Measurements from ENCODE around the gene LGMN. TPM values are rescaled to one million over a fixed set of nuclear protein-coding genes. Genes with fewer than 3 reads are reported as not detected.

The LGMN gene
- total and polyA plus RNA-seq, 9 of the 15 experiments (the other 6 are each of a cell fraction or from before 2014, with no cell fraction given): 0.05 to 1.4 (median 0.43) TPM; not detected in 2

DNA sequence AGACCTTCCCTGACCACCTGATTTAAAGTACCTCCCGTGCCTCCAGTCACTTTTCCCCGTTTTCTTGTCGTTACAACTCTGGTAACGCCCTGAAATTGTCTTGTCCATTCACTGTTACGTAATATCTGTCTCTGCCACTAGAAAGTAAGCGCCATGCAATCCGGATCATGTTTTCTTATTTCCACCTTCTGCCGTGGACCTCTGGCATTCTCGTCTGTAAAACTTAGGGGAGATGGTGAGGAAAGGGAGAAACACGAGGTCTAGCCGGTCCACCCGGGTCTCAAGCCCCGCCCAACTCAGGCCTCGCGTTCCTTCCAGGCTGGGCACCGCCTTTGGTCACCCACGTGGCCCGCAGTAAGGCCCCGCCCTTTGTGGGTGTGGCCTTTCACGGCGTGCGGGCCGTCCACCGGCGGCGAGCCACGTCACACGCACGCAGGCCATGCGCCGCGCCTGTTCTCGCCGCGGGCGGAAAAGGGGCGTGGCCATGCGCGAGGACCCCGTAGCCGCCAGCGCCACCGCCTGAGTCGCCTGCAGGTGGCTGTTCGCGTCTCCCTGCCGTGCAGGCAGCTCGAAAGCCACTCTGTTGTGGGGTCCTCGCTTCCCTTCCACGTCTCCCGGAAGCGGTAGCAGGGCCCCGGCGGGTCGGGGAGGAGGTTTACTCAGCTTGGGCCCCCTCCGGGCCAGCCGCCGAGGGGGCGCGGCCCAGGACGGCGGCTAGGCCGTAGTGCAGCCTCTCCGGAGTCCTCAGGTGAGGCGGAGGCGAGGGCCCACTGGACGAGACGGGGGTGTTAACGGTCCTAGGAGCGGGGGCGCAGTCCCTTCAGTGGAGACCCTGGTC is 45.5 kb upstream of the LGMN start, which contains the start of gene GOLGA5 (continued):
- TF ChIP-seq ILF3 (IDR thresholded peaks at IDR 0.05; ENCODE audit: borderline replicate concordance) (no peak), HDAC2 (IDR thresholded peaks at IDR 0.05) (0 out of 2 replicates have a peak, but pooled peaks have one; percentile 16), CREM (IDR thresholded peaks at IDR 0.05; ENCODE audit: low read depth) (peak; percentile 94), ZNF444 (CRISPR knock-in tag; IDR thresholded peaks at IDR 0.05) (no peak), TSC22D4 (tag; IDR thresholded peaks at IDR 0.05) (no peak), MIER1 (IDR thresholded peaks at IDR 0.05; ENCODE audit: low read depth) (no peak), PHF20 (IDR thresholded peaks at IDR 0.05; ENCODE audit: partially characterized antibody) (peak; percentile 72), TEAD1 (CRISPR knock-in tag; IDR thresholded peaks at IDR 0.05) (no peak; a peak in 1 of 4 replicates), TFAM (CRISPR knock-in tag; conservative IDR thresholded peaks at IDR 0.05) (no peak), ZNF253 (CRISPR knock-in tag; conservative IDR thresholded peaks at IDR 0.05) (no peak), ZNF23 (CRISPR knock-in tag; IDR thresholded peaks at IDR 0.05) (no peak), BMI1 (IDR thresholded peaks at IDR 0.05; ENCODE audit: low read length) (no peak), SUPT5H (IDR thresholded peaks at IDR 0.05) (peak; percentile 78), CCAR2 (IDR thresholded peaks at IDR 0.05; ENCODE audit: low read depth, low read length) (no peak), KLF13 (tag; IDR thresholded peaks at IDR 0.05; ENCODE audit: borderline replicate concordance, low read depth) (peak; percentile 59; the same call in 1 of the 2 replicates), HMG20A (CRISPR knock-in tag; conservative IDR thresholded peaks at IDR 0.05) (no peak), RBBP5 (IDR thresholded peaks at IDR 0.05; ENCODE audit: borderline replicate concordance, insufficient read depth, low read length, poor library complexity, severe bottlenecking) (peak; percentile 77), ZNF232 (CRISPR knock-in tag; IDR thresholded peaks at IDR 0.05) (no peak), ESRRA (IDR thresholded peaks at IDR 0.05; ENCODE audit: borderline replicate concordance, low read depth) (no peak; the same call in 1 of the 2 replicates), U2AF2 (optimal IDR thresholded peaks at IDR 0.05; ENCODE audit: low read depth, low read length) (no peak), RBM15 (IDR thresholded peaks at IDR 0.05; ENCODE audit: insufficient read depth, low read length) (no peak)
- TF ChIP-seq, protein P1, sequence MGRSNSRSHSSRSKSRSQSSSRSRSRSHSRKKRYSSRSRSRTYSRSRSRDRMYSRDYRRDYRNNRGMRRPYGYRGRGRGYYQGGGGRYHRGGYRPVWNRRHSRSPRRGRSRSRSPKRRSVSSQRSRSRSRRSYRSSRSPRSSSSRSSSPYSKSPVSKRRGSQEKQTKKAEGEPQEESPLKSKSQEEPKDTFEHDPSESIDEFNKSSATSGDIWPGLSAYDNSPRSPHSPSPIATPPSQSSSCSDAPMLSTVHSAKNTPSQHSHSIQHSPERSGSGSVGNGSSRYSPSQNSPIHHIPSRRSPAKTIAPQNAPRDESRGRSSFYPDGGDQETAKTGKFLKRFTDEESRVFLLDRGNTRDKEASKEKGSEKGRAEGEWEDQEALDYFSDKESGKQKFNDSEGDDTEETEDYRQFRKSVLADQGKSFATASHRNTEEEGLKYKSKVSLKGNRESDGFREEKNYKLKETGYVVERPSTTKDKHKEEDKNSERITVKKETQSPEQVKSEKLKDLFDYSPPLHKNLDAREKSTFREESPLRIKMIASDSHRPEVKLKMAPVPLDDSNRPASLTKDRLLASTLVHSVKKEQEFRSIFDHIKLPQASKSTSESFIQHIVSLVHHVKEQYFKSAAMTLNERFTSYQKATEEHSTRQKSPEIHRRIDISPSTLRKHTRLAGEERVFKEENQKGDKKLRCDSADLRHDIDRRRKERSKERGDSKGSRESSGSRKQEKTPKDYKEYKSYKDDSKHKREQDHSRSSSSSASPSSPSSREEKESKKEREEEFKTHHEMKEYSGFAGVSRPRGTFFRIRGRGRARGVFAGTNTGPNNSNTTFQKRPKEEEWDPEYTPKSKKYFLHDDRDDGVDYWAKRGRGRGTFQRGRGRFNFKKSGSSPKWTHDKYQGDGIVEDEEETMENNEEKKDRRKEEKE (IDR thresholded peaks at IDR 0.05; ENCODE audit: borderline replicate concordance in 1 of 2, control insufficient read depth in 1 of 2, low read depth in 2 of 2, low read length in 1 of 2): 0 out of 4 replicates have a peak, but pooled peaks of 1 of the 2 experiments have one; percentile 44
- TF ChIP-seq, protein P2, sequence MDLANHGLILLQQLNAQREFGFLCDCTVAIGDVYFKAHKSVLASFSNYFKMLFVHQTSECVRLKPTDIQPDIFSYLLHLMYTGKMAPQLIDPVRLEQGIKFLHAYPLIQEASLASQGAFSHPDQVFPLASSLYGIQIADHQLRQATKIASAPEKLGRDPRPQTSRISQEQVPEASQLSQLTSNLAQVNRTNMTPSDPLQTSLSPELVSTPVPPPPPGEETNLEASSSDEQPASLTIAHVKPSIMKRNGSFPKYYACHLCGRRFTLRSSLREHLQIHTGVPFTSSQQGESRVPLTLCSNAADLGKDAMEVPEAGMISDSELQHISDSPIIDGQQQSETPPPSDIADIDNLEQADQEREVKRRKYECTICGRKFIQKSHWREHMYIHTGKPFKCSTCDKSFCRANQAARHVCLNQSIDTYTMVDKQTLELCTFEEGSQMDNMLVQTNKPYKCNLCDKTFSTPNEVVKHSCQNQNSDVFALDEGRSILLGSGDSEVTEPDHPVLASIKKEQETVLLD (IDR thresholded peaks at IDR 0.05): peak; percentile 88
- TF ChIP-seq, protein P3, sequence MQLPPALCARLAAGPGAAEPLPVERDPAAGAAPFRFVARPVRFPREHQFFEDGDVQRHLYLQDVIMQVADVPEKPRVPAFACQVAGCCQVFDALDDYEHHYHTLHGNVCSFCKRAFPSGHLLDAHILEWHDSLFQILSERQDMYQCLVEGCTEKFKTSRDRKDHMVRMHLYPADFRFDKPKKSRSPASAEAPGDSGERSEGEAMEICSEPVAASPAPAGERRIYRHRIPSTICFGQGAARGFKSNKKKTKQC (CRISPR knock-in tag; IDR thresholded peaks at IDR 0.05): no peak
